Fibroblast of the conjunctiva (primary cell): ENCODE results near the gene ATP5ME.
"Not testable (repeated sequence)": the region's sequence is repeated elsewhere in the genome, so short reads cannot be mapped to it uniquely, and the experiment has no call there.

Experiments used
- DNase-seq: peaks from one replicate; pipeline ENCODE4 v3.0.0-alpha.2; 2010; ENCODE audit warnings: low read depth

The ATP5ME gene

DNA sequence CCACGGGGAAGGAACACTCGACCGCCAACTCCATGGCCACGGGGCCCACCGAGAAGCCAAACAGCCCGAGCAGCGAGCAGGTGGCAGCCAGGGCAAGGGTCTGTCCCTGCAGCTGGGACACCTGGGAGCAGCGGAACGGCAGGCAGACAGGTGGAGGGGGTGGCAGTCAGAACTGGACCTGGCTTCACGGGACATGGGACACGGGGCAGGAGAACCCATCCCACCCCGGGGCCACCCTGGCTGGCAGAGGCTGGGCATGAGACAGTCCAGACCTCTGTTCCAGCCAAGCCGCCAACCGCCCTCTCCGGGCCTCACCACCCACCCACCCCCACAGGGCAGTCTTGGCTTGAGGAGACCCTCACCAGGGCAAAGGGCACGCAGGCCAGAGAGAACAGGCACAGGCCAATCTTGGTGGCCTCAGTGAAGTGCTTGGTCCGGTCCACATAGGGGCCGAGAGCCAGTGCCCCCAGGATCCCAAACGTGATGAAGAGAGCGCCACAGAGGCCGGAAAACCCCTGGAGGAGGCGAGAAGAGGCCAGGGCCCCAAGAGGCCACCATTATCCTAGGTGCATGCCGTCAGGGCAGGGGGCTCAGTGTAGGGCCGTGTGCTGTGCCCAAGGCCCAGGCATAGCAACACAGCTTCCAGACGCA, 9.3 kb upstream of the ATP5ME start:
- no peak for DNase-seq

DNA sequence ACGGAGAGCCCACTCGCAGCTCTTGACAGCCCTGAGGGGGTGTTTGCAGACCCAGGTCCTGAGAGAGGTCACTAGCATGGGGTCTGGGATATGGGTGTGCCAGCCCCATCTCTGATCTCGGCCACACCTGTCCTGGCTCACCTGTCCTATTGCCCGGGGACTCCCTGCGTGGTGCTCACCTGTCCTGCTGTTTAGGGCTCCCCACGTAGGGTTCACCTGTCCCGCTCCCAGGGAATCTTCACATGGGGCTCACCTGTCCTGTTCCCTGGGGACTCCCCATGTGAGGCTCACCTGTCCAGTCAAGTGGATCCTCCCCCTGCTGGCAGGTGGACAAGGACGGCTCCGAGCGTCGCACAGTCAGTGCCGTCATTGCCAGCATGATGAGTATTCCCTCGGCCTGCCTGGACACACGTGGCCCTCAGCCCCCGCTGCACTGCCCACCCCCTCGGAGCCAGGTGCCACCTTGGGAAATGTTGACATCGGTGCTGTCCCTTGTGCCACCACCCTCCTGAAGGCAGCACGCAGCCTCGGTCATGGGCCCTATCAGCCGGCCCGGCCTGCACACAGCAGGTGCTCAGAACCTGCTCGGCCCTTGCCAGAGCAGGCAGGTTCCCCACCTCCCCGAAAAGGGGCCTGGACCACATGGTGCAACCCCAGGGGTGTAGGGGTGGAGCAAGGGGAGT, 8.6 kb upstream of the ATP5ME start:
- DNase-seq, result no peak

DNA sequence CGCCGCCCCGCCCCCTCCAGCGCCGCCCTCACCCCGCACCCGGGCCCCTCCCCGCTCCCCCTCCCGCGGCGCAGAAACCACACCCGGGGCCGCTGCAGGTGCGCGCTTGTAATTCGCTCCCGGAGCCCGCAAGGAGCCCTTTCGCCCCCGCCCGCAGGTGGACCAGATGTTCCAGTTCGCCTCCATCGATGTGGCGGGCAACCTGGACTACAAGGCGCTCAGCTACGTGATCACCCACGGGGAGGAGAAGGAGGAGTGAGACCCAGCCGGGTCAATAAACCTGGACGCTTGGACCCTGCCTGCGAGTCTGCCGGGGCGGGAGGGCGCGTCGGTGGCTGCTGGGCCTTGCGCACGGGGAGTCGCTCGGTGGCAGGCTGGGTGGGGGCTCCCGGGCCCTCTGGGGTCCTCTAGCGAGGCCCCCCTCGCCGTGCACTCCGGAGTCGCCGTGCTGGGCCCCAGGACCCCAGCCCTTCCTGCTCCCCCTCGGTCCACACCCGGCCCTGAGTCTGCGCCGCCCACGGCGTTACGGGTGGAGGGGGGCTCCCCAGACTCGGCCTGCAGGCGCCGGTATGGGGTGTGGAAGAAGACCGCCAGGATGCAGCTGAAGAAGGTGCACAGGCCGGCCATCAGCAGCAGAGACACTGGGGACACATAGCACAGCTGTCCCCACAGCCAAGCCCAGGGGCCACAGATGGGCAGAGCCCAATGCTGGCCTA, 7.8 kb upstream of the ATP5ME start:
- DNase-seq, result no peak

DNA sequence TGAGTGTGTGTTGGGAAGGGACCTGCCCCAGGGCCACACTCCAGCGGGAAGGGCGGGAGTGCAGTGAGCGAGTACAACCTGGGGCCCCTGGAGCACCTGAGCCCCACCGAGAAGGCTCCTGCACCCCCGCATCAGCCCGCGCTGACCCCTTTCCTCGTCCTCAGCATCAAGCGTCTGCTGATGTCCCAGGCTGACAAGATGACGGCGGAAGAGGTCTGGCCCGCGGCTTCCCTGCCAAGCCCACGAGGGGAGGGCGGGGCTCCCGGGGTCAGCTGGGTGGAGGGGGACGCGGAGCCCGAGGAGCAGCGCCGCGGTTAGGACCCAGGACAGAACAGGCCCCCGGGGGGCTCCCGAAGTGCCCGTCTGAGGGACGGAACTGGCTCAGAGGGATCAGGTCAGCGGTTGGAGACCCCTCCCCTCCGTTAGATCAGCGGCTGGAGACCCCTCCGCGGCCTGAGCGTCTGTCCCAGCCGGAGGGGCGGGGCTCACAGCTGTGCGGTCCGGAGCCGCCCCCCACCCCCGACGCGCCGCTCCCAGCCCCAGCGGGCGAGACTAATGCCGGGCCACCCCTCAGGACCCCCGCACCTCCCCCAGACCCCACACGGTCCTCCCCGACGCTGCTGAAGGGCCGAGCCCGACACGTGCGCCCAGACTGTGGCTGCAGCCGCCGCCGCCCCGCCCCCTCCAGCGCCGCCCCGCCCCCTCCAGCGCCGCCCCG, 7.0 kb upstream of the ATP5ME start:
- no peak for DNase-seq

DNA sequence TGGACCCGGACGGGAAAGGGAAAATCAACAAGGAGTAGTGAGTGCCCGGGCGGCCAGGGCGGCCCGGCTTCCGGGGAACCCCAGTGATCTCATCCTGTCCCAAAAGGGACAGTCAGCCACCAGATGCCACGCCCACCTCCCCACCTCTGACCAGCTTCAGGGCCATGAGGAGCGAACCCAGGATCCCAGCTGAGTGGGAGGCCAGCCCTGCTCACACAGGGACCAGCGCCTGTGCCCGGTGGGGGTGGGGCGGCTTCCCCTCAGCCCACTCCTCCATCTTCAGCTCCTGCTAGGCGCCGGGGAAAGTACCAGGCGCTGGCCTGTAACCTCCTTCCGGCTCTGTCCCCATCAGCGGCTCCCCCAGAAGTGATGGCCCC, 6.5 kb upstream of the ATP5ME start:
- no peak for DNase-seq

DNA sequence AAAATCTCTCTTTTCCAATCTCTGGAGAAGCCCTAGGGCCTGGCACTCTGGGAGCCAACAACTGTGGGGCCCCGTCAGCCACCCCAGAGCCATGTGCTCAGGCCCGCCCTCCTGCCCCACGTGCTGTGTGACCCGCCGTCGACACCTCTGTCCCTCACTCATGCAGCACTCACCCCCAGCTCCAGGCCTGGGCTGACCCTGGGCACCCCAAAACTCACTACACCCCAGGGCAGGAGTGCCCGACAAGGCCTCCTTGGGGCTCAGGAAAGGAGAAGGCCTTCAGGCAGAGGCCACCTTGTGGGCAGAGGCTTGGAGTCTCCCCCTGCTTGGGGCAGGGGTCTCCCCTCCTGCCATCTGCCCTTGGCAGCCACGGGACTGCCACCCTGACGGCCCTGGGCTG, 6.0 kb upstream of the ATP5ME start:
- DNase-seq, result no peak

DNA sequence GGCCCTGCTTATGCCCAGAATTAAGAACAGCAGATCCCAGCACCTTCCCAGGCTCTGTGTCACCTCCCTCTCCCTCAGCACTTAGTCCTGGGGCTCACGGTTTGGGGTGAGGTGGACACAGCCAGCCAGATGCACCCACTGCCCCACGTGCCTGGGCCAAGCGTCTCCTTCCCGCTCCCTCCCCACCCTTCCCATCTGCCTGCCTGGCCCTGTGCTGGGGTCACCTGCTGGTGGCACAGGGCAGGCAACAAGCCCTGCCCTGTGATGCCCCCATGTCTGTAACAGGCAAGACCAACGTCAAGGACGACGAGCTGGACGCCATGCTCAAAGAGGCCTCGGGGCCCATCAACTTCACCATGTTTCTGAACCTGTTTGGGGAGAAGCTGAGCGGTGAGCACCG, 5.6 kb upstream of the ATP5ME start:
- DNase-seq, result no peak

DNA sequence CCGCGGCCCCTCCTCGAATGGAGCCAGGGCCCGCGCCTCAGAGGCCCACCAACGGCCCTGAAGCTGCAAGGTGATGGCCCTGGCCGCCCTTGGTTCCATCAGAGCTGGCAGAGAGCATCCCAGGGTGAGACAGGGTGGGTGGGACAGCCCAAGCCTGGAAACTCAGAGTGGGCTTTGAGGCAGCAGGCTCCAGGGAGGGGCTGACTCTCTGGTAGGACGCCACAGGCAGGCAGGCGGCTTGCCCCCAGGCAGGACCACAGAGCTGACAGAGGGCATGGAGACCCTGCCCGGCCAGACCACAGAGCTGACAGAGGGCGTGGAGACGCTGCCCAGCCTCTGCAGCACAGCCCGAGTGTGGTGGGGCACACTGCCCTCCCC, 5.0 kb upstream of the ATP5ME start:
- DNase-seq, result no peak

DNA sequence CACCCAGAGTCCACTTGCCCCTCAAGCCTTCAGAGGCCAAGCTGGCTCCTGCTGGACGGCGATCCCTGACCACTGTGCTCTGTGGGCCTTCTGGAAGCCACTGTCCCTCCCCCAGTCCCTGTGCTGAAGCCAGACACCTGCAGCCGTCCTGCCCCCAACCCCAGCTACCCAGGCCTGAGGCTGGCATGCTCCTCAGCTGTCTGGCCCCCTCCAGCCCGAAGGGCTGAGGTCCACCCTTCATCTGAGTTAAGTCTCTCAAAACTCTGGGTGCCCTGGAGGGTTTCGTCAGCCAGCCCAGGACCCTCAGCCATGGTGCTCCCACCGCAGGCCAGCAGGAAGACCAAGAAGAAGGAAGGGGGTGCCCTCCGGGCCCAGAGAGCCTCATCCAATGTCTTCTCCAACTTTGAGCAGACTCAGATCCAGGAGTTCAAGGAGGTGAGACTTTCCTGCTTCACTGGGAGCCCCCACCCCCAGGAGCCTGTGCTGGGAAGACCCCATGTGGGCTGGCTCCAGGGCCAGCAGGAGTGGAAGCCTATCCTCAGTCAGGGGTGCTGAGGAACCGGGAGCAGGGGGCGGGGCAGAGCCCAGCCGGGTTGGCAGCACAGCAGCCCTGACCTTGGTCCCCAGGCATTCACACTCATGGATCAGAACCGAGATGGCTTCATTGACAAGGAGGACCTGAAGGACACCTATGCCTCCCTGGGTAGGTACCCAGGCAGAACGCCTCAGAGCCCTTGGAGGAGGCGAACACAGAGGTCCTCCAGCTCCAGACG, 4.4 kb upstream of the ATP5ME start:
- DNase-seq, result no peak

DNA sequence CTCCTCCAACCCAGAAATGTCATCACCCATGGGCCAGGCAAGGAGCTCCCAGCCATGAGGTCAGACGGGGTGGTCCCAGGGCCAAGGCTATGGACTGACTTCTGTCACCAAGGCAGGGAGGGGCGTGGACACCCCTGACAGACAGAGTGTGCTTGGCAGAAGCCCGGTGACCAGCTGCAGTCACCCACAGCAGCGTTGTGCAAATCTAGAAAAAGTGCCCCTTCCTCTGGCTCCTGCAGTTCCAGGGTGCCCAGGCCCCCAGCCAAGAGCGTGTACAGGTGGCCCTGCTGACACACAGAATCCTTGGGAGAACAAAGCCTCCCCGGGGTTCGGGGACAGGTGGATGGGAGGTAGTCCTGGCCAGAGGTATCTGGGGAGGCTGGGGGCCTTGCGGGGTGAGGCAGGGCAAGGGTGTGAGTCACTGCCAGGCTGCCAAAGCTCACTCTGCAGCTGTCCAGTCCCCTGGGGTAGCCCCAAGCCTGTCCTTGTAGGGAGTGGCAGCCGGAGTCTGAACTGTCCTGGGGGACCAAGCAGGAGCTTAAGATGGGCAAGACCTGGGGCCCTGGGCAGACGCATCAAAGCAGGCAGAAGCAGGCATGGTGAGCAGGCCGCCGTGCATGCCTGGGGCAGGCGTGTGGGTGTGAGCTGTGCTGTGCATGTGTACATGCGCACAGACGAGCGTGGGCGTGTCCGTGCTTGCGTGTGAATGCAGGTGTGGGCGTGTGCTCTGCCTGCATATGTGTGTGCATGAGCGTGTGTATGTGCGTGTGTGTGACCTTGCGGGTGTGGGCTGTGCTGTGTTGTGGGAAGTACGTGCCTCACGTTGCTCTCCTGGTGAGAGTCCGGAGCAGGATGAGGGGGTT, 3.6 kb upstream of the ATP5ME start:
- DNase-seq, result no peak

DNA sequence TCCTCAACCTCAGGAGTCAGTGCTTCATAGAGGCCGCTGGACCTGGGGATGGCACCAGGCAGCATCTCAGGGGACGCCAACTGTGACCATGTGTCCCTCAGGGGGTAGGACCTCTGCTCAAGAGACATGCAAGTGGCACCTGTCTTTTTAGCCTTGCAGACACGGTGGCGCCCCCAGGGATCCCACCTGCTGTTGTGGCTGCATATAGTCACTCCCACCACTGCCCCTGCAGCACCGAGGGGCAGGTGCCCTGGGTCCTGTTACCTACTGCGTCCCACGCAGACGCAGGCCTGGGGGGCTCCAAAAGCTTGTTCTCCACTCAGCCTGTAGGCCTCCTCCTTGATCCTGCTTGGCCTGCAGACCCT, 2.8 kb upstream of the ATP5ME start:
- DNase-seq, result no peak

DNA sequence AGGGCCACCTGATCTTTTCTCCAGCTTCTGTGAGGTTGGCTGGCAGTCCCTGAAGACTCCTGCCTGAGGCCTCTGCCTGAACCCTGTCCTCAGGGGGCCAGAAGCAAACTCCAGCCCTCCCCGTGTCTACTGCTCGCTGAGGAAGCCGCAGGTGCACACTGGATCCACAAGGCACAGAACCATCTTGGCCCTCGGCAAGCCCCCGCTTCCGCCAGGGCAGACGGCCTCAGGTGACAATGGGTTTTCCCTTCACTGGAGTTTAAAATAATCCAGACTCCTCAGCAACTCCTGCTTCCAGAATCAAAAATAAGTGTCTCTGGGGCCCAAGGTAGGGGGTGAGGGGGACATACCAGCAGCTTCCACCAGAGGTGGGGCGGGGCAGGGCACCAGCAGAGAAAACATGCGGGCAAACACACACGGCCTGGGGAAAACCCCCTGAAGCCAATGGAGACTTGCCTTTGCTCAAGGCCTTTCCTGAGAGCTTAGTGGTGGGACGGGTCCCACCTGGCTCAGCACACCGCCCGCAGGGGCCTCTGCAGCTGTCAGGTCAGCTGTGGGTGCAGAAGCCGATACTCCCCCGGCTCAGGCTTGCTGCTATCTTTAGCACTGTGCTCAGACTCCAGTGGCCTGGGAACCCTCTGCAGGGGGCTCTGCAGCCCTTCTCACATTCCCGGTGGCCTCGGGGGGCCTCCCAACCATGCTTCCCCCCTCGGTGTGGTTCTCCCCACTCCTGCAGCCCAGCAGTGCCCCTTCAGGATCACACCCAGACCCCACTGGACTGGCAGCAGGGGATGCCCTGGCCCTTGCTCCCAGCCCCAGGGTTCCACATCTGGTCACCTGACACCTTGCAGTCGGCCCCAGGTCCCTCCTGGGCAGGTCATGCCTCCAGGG, 2.1 kb upstream of the ATP5ME start:
- DNase-seq, result no peak

DNA sequence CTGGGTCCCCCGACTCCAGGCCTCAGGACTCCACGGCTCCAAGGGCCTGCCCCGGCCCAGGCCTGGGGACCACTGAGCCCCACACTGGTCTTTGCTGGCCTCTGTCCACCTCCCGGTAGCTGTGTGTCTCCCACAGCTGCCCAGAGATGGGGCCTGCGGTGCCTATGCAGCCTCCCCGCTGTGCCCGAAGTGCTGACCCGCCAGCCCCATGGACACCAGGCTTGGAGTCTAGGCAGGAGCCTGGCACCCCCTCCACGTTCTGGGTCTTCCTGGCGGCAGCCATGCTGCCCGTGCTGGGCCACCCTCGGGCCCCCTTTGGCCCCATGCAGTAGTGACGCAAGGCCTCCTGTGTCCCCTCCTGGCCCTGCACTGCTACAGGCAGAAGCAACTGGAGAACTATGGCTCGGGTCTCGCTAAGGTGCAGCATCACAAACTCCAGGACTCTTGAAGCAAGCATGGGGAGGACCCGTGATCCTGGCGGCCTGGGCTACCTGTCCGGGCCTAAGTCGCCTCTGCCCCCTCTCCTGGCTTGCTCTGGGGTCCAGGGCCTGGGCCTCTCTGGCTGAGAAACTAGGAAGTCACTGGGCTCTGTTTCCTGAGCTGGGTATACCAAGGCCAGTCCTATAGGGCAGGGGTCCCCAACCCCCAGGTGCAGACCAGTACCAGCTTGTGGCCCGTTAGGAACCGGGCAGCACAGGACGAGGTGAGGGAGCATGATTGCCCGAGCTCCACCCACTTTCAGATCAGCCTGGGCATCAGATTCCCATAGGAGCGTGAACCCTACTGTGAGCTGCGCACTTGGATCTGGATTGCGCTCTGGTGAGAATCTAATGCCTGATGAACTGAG, 1.2 kb upstream of the ATP5ME start:
- no peak for DNase-seq

DNA sequence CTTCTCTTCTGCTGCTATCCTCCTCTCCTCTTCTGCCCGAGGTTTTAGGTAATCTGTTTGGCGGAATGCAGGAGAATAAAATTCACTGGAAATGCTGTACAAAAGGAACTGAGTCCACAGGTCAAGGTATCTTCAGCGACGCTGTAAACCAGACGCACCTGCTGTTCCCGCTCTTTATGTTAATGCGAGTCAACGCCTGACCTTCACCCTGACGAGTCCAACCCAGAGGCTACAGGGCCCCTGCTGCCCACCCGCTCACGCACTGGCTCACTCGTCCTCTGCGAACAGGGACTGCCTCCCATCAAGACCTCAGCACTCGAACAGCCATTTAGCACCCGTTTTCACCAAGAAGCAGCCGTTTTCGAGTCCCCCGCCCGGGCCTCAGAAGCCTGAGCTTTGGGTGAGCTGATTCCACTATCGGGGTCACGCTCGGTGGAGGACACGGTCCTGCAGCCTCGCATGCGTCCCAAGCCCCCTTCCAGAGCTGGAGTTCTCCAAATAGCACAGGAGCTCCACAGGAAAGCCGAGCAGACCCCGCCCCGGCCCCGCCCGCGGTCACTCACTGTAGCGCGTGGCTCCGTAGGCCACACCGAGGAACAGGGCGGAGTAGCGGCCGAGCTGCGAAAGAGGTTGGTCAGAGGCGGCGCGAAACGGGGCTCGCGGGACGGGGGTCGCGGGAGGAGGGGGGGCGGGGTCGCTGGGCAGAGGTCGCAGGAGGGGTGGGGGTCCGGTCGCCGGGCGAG, 556 bp downstream of the ATP5ME start:
- DNase-seq, result no peak

DNA sequence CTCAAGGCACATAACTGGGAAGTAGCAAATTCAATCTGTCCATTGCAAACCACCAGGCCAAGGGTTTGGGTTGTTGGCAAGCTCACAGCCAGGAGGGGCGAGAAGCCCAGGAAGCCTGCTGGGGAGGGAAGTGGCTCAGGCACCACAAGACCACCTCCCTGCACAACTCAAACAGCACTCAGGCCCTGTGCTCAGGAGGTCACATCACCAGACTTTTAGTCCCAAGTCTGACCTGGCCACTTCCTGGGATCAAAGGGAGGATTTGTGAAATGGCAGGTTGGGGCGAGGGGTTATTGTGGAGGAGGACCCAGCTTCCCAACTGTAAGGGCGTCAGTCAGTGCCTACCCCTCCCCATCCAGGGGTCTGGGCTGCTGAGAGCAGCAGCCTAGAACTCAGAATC, 2.3 kb downstream of the ATP5ME start:
- DNase-seq, result no peak

DNA sequence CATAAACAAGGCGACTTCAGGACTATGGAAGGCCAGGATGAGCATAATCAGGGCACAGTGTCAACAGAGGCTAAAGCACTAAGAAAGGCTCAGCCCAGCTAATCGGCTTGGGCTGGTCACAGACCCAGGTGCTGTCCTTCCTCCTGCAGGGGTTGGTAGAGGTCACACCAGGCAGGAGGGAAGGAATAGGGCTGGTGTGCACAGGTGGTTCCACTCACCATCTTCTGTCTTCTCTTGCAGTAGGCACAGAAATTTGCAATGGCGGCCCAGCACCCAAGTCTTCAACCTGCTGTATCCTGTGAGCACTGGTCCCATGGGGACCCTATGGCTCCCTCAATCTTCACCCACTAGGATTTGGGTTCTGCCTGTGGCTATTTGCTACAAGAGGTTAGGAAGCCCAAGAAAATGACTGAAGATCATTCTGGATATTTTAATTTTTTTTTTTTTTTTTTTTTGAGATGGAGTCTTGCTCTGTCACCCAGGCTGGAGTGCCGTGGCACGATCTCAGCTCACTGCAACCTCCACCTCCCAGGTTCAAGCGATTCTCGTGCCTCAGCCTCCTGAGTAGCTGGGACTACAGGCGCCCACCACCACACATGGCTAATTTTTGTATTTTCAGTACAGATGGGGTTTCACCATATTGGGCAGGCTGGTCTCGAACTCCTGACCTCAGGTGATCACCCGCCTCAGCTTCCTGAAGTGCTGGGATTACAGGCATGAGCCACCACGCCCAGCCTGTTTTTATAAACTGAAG, 4.1 kb downstream of the ATP5ME start:
- DNase-seq, result not testable (repeated sequence)

DNA sequence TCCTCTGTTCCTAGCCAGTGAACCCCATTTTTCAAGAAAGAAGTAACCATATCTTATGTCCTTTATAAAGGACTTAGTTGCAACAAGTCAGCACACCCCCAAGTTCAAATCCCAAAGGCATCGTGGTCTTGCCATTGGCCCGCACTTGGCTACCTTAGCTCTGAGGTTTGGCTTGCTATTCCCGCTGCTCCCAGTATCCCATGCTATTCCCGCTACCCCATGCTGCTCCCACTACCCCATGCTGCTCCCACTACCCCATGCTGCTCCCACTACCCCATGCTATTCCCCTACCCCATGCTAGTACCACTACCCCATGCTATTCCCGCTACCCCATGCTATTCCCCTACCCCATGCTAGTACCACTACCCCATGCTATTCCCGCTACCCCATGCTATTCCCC, 5.9 kb downstream of the ATP5ME start:
- not testable (repeated sequence) for DNase-seq

DNA sequence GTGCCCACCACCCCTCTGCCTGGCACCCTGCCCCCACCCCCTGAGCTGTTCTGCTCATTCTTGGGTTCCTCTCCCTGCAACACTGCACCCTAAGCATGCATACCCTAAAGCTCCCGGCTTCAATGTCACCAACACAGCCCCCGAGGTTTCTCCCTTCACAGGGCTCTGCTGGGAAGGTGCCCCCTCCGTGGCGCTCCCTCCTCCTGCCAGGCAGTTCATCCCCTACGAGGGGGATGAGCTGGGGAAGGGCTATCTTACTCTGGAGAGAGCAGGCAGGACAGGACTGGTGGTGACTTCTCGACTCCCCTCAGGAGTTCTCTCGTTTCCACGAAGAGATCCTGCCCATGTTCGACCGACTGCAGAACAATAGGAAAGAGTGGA, 6.5 kb downstream of the ATP5ME start:
- no peak for DNase-seq
